ENCODE data around the gene LAMC2.

DNA sequence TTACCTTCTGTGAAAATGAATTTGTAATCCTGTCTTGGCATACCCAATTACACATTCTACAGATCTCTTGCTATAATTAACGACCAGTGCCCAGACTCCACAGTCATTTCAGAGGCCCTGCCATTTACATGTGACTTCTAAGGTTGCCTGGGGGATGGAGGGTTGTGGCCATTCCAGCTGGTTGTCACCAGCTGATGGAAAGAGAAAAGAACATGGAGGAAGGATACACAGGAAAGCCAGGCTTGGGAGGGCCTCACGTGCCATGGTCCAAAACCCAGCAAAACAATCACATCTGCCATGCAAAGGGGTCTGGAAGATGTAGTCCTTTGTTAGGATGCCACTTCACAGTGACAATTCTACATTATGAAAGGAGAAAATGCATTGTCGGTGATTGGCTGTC is 59.3 kb downstream of the LAMC2 start:
- TF ChIP-seq EZH2 (IDR thresholded peaks at IDR 0.05; ENCODE audit: insufficient read depth, poor library complexity, severe bottlenecking): no peak
- TF ChIP-seq EZH2phosphoT487 (IDR thresholded peaks at IDR 0.05; ENCODE audit: insufficient read depth, low read depth): no peak
